Large intestine (tissue), 3 donors: ENCODE results near the gene MEG3. TPM values are rescaled to one million over a fixed set of nuclear protein-coding genes. Genes with fewer than 3 reads are reported as not detected.

Experiments used
- DNase-seq, 2 donors: peaks; one replicate each; pipeline versions ENCODE4 v3.0.0 to v3.0.0-alpha.2; 2013
- H3K27ac ChIP-seq: one replicate; pipeline ENCODE4 v1.5.1; 2013; ENCODE audit warnings: low read length
- H3K27me3 ChIP-seq: 2 replicates; pipeline ENCODE4 v1.6.1; 2013; ENCODE audit warnings: low read length; ENCODE audit not compliant: control insufficient read depth, insufficient read depth
- H3K36me3 ChIP-seq: 2 replicates; pipeline ENCODE4 v1.6.1; 2013; ENCODE audit warnings: low read length; ENCODE audit not compliant: control insufficient read depth, insufficient read depth
- H3K4me1 ChIP-seq: one replicate; pipeline ENCODE4 v1.6.1; 2013; ENCODE audit warnings: low read length; ENCODE audit not compliant: control insufficient read depth, insufficient read depth
- H3K4me3 ChIP-seq: one replicate; pipeline ENCODE4 v1.5.1; 2013; ENCODE audit warnings: low read length
- H3K9me3 ChIP-seq: one replicate; pipeline ENCODE4 v1.6.1; 2013; ENCODE audit warnings: mild to moderate bottlenecking, low read depth, low read length, moderate library complexity; ENCODE audit not compliant: control insufficient read depth
- WGBS: methylation state at CpG from one replicate; pipeline ENCODE4 v1.1.5; 2013; ENCODE audit warnings: low lambda C conversion rate; ENCODE audit not compliant: insufficient coverage; 5-methylcytosine and 5-hydroxymethylcytosine counted together
- polyA plus RNA-seq: library from polyadenylated mRNA; unstranded; fragments of 120-200 nt; gene quantifications from one replicate; pipeline ENCODE4 v1.2.1, GENCODE V29; 2013

The MEG3 gene
- polyA plus RNA-seq, 1 donor = 248 TPM

DNA sequence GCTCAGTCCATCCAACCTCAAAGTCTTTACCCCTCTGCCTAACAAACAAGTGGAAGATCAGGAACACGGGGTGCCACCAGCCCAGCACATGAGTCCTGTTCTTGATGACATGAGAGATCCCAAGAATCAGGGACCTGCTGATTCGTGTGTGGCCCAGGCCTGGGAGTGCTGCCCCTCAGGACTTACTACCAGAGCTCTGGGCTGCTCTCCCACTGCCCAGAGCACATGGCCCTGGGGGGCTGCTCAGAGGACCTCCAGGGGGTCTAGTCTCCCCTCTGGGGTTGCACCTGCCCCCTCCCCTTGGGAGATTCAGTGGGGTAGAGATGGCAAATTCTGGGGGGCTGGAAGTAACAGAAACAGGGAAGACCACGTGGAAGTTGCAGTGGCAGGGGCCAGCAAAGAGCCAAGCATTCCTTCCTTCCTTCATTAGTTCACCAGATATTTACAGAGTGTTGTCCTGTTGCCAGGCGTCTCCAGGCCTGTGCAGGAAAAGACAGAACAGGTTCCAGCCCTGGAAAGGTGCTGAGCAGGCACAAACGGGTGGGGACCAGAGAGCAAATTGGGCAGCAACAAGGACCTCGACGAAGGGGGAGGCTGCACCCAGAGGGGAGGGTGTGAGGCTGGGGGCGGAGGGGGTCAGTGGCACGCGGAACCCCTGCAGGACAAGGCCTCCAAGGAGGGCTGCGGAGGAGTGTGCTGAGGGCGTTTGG is 45.1 kb upstream of the MEG3 start:
- no peaks in the 10 kb centered on the region for H3K9me3 ChIP-seq
- DNase-seq = no peak
- no peak overlapping the region for H3K27ac ChIP-seq
- H3K36me3 ChIP-seq = no peaks in the 10 kb centered on the region
- no CpG with 5 or more reads among the region's 12 CpGs for WGBS
- H3K4me1 ChIP-seq = no peaks in the 10 kb centered on the region
- no peaks in the 10 kb centered on the region for H3K27me3 ChIP-seq
- no peak overlapping the region for H3K4me3 ChIP-seq

DNA sequence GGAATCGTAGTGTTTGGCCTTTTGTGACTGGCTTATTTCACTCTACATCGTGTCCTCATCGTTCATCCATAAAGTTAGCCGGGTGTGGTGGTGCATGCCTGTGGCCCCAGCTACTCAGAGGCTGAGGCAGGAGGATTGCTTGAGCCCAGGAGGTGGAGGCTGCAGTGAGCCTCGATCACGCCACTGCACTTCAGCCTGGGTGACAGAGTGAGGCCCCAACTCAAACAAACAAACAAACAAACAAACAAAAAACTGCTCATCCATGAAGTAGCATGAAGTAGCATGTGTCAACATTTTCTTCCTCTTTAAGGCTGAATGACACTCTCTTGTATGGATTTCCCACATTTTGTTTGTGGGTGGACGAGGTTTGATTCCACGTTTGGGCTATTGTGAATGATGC is 44.0 kb upstream of the MEG3 start:
- no peak overlapping the region for H3K4me3 ChIP-seq
- WGBS = 100% methylated on average over 3 of the region's 8 CpGs

GRCh38 chr14:100782516-100783320 is 43.2 kb upstream of the MEG3 start:
- no peaks in the 10 kb centered on the region for H3K4me1 ChIP-seq
- H3K9me3 ChIP-seq = no peaks in the 10 kb centered on the region
- H3K27ac ChIP-seq = no peak overlapping the region
- no peaks in the 10 kb centered on the region for H3K27me3 ChIP-seq
- WGBS = 80% methylated on average over 1 of the region's 13 CpGs
- H3K4me3 ChIP-seq = no peak overlapping the region
- no peaks in the 10 kb centered on the region for H3K36me3 ChIP-seq
- no peak for DNase-seq

More for the DNA sequence above, 44.0 kb upstream of the MEG3 start:
- Histone ChIP-seq H3K9me3 (no peaks in the 10 kb centered on the region), H3K27me3 (no peaks in the 10 kb centered on the region), H3K4me1 (no peaks in the 10 kb centered on the region), H3K27ac (no peak overlapping the region), H3K36me3 (no peaks in the 10 kb centered on the region)
- no peak for DNase-seq

GRCh38 chr14:100783630-100784370 is 42.1 kb upstream of the MEG3 start:
- Histone ChIP-seq H3K4me3 (no peak overlapping the region), H3K4me1 (no peaks in the 10 kb centered on the region), H3K27me3 (no peaks in the 10 kb centered on the region), H3K27ac (no peak overlapping the region), H3K36me3 (no peaks in the 10 kb centered on the region), H3K9me3 (no peaks in the 10 kb centered on the region)
- WGBS = no CpG with 5 or more reads among the region's 27 CpGs
- DNase-seq = no peak

DNA sequence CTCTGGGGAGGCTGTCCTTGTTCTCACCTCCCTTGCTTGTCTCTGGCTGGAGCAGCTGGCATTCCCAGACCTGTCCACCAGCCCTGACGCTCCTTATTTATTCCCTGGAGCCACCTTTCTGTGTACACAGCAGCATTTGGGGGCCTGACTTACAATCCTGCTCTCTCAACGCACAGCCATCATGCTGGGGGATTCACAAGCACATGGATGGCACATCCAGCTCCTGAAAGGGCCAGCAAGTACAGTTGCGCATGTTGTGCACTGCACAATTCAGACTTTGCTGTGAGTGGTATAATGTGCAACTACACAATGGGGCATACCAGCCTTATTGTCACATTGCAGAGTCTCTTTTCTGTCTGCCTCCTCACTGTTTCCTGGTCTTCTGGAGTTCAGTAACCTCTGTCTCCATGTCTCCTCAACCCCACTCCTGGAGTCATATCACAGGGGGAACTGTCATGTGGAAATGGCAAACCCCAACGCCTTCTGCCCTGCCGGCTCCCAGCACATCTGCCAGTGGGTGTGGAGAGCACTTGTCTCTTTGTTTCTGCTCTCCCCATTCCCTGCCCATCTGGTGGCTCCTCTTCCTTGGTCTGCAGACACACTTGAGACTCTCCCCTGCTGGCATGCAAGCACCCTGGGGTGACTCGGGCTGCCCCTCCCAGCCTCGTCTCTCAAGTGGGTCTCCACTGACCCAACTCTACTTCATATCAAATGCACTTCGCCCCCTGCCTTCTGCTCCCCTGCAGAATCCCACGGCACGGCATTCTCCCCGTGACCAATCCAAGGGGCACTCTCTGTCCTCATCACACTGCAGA is 41.2 kb upstream of the MEG3 start:
- Histone ChIP-seq H3K4me3 (no peak overlapping the region), H3K36me3 (no peaks in the 10 kb centered on the region), H3K27me3 (no peaks in the 10 kb centered on the region), H3K4me1 (no peaks in the 10 kb centered on the region), H3K9me3 (no peaks in the 10 kb centered on the region), H3K27ac (no peak overlapping the region)
- WGBS = no CpG with 5 or more reads among the region's 11 CpGs
- no peak for DNase-seq

DNA sequence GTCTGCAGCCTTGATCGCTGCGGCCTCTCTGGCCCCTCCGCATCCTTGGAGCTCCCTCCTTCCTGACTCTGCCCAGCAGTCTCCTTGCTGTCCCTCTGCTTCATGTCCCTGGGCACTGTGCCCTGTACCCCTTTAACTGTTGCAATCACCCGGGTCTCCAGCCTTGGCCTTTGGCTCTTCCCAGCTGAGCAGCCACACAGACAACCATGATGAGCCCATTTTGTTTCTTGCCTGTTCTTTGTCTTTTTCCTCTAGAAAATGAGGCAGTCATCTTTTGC is 40.6 kb upstream of the MEG3 start:
- WGBS = no CpG with 5 or more reads among the region's 4 CpGs

DNA sequence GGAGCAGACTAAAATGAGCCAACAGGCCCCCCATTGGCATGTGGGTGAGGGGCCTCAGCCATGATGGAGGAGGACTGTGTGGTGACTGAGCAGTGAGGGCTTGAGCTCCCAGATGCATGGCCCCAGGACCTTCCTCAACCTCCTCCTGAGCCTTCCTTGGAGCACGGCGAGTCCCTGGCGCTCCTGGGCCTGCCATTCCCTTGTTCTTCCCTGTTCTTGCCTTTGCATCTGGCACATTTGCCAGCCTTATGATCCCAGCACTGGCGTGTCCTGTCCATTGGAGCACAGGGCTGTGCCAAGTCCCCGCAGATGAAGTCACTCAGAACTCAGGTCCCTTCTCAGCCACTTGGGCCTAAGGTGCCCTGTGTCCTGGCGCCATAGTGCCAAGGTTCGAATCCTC is 40.3 kb upstream of the MEG3 start:
- Histone ChIP-seq H3K4me1 (no peaks in the 10 kb centered on the region), H3K36me3 (no peaks in the 10 kb centered on the region), H3K27ac (no peak overlapping the region), H3K9me3 (no peaks in the 10 kb centered on the region), H3K27me3 (no peaks in the 10 kb centered on the region), H3K4me3 (no peak overlapping the region)
- no peak for DNase-seq
- WGBS = 100% methylated on average over 1 of the region's 7 CpGs

More for the DNA sequence above, 40.6 kb upstream of the MEG3 start:
- H3K4me1 ChIP-seq = no peaks in the 10 kb centered on the region
- no peak for DNase-seq
- no peak overlapping the region for H3K4me3 ChIP-seq
- no peaks in the 10 kb centered on the region for H3K36me3 ChIP-seq
- no peaks in the 10 kb centered on the region for H3K9me3 ChIP-seq
- H3K27ac ChIP-seq = no peak overlapping the region
- no peaks in the 10 kb centered on the region for H3K27me3 ChIP-seq

- no peaks in the 10 kb centered on the region for H3K4me1 ChIP-seq
- DNase-seq = peak in 1 of 2 donors; percentile 11
- H3K9me3 ChIP-seq = no peaks in the 10 kb centered on the region
- WGBS = no CpG with 5 or more reads among the region's 11 CpGs
- H3K36me3 ChIP-seq = no peaks in the 10 kb centered on the region
- H3K27ac ChIP-seq = no peak overlapping the region
- no peak overlapping the region for H3K4me3 ChIP-seq
- no peaks in the 10 kb centered on the region for H3K27me3 ChIP-seq
Measured at GRCh38 chr14:100786131-100786530, 39.8 kb upstream of the MEG3 start.

DNA sequence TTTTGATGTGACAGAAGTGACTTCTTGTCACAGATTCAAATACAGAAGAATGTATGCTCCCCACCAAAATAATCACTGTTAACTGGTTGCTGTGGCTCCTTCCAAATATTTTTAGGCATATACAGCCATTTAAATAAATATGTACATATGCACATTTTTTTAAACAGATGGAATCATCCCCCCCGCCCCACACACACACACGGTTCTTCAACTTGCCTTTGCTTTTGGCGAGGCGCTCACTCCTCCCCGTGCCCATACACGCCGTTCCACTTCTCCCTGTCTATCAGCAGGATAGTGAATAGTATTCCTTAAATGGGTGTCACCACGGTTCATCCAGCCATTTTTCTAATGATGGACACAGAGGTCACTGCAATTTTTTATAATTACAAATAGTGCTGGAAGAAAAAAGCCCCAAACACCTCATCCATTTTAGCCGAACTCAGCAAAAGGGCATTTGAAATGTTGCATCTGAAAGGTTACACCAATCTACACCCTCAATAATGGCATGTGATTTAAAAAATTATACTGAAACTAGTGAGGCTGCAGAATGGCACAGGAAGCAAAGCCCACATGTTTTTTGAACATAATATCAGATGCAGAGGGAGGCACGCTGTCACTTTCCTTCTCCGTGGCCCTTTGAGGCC is 39.2 kb upstream of the MEG3 start:
- DNase-seq = no peak
- no peaks in the 10 kb centered on the region for H3K9me3 ChIP-seq
- no peak overlapping the region for H3K27ac ChIP-seq
- no peaks in the 10 kb centered on the region for H3K4me1 ChIP-seq
- WGBS = 84% methylated on average over 7 of the region's 11 CpGs
- H3K4me3 ChIP-seq = no peak overlapping the region
- no peaks in the 10 kb centered on the region for H3K27me3 ChIP-seq
- no peaks in the 10 kb centered on the region for H3K36me3 ChIP-seq
